Skeletal muscle cell (primary cell): Measurements from ENCODE around the gene SIK3.
A peak's percentile ranks its signal among the peaks of the same experiment; 100 is the strongest.

Source experiments
- DNase-seq: peaks from one replicate; pipeline ENCODE4 v3.0.0-alpha.2; 2010; ENCODE audit warnings: low read depth
- H3K4me3 ChIP-seq: 2 replicates; pipeline ENCODE4 v1.5.1; 2011; ENCODE audit warnings: low read depth, mild to moderate bottlenecking, control low read depth, low read length, moderate library complexity

The SIK3 gene

DNA sequence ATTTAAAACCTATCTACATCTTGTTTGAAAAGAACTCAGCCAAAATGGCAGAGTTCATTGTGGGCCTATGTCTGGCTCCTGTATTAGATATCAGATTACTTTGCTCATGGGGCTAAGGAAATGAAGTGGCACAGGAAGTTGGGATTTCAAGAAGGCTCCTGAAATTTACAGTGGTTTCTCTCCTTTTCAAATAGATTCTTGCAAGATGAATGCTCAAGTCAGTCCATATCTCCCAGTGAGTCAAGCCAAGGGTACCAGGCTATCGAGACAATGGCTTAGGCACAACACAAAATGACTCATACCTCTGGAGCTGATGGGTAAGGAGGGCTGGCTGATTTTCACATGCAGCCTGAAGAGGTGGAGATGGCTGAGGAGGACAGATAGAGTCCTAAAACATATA is 236.7 kb downstream of the SIK3 start:
- peak; percentile 31 for DNase-seq
- no peak overlapping the region for H3K4me3 ChIP-seq

DNA sequence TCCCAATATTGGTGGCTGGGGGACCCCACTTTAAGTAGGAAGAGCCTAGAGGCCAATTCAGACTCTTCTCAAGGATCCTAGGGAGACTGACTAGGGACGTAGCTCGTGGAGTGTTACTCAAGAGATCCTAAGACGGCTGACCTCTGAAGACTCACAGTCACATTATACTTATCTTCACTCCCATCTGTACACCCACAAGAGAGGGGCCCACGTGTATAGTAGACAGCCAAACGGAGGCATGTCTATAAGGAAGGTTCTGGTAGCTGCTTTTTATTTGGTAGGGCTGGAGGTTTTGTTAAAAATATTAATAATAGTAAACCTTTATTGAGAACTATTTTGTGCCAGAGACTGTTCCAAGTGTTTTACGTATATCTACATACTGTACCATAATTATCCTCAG is 237.9 kb downstream of the SIK3 start:
- H3K4me3 ChIP-seq = no peak overlapping the region
- no peak for DNase-seq

DNA sequence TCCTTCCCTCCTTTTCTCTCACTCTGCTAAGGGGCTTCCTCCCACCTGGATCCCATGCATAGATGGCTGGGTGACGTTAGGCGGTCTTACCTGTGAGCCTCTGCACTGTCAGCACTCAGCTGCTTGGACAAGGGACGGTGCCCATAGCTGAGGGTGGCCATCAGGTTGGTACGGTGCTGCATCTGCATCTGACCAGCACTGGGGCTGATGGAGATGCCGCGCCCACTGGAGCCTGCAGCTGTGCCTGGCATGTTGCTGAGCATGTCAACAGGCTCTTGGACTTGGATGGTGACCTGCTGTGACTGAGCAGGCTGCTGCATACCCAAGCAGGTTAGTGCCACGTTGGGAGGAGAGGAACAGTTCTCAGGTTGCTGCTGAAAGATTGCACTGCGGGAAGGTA is 239.1 kb downstream of the SIK3 start:
- DNase-seq = no peak
- no peak overlapping the region for H3K4me3 ChIP-seq

DNA sequence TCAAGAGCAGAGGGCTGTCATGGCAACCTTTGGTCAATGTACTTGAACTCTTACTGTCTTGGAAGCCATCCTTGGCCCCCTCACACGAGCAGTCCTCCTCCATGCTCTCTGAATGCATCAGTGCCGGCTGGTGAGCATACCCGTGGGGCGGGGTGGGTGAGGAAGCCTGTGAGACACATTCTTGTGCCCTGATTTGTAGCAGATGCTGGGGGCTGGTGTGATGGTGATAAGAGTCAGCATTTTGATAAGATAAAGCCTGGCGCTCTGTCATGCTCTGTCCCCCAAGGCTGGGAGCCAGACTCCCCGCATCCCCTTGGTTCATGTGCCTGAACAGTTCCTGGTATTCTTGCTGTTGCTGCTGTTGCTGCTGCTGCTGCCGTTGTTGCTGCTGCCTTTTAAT is 240.3 kb downstream of the SIK3 start:
- no peak for DNase-seq
- no peak overlapping the region for H3K4me3 ChIP-seq

GRCh38 chr11:116857316-116857715 is 240.9 kb downstream of the SIK3 start:
- DNase-seq = no peak
- no peak overlapping the region for H3K4me3 ChIP-seq

- no peak overlapping the region for H3K4me3 ChIP-seq
- DNase-seq = no peak
Observed at GRCh38 chr11:116856423-116856822, 241.8 kb downstream of the SIK3 start.

DNA sequence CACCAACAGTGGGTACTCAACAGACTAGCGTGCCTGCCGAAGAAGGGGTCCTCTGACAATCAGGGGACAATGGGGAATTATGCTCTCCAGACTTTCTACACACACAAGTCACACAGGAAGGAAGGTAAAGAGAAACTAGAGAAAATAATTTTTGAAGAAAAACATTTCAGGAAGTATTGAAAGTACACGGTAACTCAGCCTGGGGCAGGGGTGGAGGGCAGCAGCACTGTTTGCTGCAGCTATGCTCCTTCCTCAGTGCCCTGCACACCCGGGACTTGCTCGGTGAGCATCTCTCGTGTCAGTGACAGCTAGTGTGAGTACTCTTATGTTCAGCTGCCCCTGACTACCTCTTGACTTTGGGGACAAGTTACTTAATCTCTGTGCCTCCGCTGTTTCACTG is 242.8 kb downstream of the SIK3 start:
- no peak for DNase-seq
- H3K4me3 ChIP-seq = no peak overlapping the region

GRCh38 chr11:116853461-116854073 is 244.7 kb downstream of the SIK3 start:
- peak; percentile 72 for DNase-seq
- no peak overlapping the region for H3K4me3 ChIP-seq

DNA sequence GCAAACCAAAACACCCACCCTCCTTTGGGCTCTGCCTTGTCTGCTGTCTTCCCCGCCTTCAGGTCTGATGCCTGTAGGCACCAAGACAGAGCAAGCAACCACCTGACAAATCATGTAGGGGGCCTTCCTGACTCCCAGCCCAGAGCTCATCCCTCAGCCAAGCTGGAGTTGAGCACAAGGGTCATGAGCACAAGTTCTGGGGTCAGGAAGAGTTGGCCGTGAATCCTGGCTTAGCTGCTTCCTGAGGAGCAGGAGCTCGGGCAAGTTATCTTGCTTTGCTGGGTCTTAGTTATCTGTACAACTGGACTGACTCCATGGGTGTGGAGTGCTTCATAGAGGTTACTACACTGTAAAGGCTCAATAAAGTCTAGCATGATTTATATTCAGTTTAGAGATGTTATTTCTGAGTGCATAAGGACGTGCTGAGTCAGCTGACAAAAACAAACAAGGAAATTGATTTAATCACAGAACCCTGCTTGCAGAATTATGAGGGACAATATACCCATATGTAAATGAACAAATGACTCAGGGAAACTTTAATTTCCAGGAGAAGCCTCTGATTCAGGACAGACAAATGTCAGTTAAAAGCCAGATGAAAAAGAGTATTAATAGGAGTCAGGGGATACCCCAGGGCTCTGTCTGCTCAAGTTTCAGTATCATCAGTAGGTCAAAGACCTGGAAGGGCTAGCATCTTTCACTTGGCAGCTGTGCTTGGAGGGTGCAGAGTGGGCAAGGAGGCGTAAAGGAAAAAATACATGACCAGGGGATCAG is 245.8 kb downstream of the SIK3 start:
- H3K4me3 ChIP-seq = no peak overlapping the region
- no peak for DNase-seq

DNA sequence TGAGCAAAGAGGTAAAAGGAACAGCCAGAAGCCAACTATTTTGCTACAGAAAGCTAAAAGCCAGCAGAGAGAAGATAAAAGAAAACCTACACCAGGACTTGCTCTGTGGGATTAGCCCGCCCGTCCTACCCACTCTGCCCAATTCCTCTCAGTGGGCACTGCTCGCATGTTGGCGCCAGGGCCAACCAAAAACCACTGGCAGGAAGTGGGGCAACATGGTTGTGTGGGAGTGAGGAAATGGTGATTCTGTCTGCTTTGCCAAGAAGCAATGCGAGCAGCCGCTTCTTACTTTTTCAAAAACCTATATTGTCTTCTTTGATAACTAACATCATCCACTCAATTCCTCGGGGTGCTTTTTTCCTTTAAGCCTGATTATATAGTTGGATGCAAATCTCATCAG is 246.6 kb downstream of the SIK3 start:
- no peak for DNase-seq
- H3K4me3 ChIP-seq = no peak overlapping the region

DNA sequence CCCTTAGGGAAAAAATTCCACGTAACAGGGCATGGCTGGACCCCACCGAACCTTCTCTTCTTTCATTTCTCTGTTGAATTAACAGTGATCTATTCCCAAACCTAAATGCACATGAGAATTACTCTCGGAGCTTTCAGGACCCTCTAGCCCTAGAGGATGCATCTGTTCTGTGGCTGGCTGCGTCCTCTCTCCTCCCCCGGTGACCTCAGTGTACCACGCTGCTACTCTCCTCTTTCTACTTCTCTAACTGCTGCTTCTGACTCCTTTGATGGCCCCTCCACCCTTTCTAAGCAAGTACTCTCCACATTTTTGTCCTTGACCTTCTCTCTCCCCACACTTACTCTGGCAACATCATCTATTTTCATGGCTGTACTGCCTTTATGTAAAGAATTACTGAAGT is 248.7 kb downstream of the SIK3 start:
- no peak for DNase-seq
- no peak overlapping the region for H3K4me3 ChIP-seq

DNA sequence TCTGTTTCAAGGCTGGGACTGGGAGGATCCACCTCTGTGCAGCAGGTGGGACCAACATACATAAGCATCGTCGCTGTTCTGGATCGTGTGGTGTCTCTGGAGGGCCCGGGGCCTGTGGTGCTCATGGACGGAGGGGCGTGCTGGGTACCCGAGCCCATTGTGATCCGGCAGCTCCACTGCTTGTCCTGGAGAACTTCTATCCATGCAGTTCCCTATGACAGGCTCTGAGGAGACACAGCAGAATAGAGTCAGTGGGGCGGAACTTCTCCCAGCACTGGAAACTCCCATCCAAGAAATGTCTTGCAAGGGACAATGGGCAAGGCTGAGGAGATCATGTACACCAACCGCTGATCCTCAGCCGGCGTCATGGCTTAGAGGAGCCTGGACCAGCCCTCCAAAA is 249.2 kb downstream of the SIK3 start:
- no peak for DNase-seq
- H3K4me3 ChIP-seq = no peak overlapping the region

GRCh38 chr11:116847612-116848011 is 250.6 kb downstream of the SIK3 start:
- no peak overlapping the region for H3K4me3 ChIP-seq
- DNase-seq = no peak

- H3K4me3 ChIP-seq = no peak overlapping the region
- DNase-seq = no peak
Observed at GRCh38 chr11:116844722-116845121, 253.5 kb downstream of the SIK3 start.

- H3K4me3 ChIP-seq = no peak overlapping the region
- DNase-seq = no peak
Observed at GRCh38 chr11:116843661-116844060, 254.6 kb downstream of the SIK3 start.

DNA sequence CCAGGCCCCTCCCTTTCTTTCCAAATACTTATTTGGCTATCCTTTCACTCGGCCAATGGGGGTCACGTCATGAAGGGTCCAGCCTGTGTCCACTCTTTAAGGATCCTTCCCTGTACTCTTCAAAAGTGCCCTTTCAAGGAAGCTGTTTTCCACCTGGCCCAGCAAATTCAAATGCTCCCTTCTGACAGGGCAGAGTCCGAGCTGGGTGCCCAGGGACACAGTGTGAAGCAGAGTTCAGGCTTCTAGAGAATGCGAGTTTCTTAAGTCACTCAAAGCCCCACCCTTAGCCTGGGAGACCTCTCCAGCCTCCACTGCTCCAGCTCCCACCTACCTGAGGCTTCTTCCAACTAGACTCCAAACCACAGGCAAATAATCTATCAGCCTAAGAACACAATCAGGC is 255.3 kb downstream of the SIK3 start:
- H3K4me3 ChIP-seq = no peak overlapping the region
- DNase-seq = no peak

DNA sequence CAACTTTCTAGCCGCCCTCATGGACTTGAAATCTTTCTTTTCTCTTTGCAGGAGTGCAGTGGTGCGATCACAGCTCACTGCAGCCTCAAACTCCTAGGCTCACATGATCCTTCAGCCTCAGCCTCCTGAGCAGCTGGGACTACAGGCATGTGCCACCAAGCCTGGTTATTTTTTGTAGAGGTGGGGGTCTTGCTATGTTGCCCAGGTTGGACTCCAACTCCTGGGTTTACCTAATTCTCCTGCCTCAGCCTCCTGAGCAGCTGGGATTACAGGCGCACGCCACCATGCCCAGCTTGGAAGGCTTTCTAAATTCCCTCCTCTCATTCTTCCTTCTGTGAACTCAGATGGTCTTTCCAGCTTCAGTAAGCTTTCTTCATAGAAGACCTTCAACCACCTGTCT is 256.1 kb downstream of the SIK3 start:
- no peak for DNase-seq
- no peak overlapping the region for H3K4me3 ChIP-seq

DNA sequence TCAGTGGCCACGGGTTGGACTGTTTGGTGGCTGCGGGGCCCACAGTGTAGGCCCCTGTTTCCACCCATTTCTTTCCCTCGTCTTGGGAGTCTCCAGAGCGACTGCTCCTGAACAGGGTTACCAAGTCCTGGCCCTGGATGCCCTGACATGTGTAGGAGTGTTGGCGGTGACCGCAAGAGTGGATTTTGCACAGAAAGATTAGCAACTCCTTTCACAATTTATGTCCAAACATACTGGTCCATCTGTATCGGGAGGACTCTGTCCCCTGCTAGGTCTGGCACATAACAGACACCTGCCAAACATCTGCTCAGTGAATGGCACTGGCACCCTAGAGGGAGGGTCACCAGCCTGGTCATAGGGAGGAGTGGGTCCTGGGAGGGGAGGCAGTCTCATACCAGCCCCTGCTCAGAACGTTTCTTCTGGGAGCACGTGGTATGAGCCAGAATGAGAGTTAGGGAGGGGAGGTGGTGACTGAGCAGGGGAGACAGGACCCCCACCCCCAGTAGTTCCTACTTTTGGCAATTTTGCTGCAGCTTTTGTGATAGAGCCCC is 257.4 kb downstream of the SIK3 start:
- no peak overlapping the region for H3K4me3 ChIP-seq
- DNase-seq = no peak

DNA sequence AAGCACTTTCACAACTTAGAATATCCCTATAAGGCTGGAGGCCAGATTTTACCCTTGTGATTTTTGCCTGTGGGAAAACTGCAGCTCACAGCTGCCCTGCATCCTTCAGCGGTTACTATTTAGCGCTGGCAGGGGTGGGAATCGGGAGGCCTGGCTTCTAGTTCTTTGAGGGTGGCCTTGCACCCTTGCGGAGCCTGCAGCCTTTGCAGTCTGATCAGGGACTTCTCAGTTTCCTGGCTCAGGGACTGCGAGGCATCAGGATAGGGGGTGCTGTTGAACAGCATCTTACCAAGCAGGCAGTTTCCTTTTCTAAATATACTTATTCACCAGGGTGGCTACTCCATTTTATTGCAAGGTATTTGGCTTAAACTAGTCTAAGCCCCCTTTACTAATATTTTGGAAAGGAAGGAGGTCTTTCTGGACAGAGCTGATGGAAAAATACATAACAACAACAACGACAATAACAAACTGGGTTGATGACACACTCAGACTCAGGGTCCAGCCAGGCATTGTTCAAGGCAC is 257.9 kb downstream of the SIK3 start:
- no peak overlapping the region for H3K4me3 ChIP-seq
- no peak for DNase-seq

GRCh38 chr11:116838321-116839084 is 259.7 kb downstream of the SIK3 start:
- H3K4me3 ChIP-seq = no peak overlapping the region
- DNase-seq = no peak
